KMS-11 (cell line): ENCODE measurements around the gene SLC35F2.

Source experiments
- H2AFZ ChIP-seq: fragments of 200-600 bp; sonication (generic); 2 replicates; pipeline ENCODE4 v1.6.1; 2016; ENCODE audit warnings: antibody characterized with exemption, mixed run types, low read depth
- H3K27ac ChIP-seq: fragments of 200-600 bp; sonication (generic); 2 replicates; pipeline ENCODE4 v1.6.1; 2016; ENCODE audit warnings: mild to moderate bottlenecking, mixed run types
- H3K27me3 ChIP-seq: fragments of 200-600 bp; sonication (generic); 2 replicates; pipeline ENCODE4 v1.6.1; 2017; ENCODE audit warnings: mild to moderate bottlenecking, low read depth, mixed run types, moderate library complexity; ENCODE audit not compliant: insufficient read depth
- H3K36me3 ChIP-seq: fragments of 200-600 bp; sonication (generic); 2 replicates; pipeline ENCODE4 v1.6.1; 2017; ENCODE audit warnings: mild to moderate bottlenecking, mixed run types; ENCODE audit not compliant: insufficient read depth
- H3K4me1 ChIP-seq: fragments of 200-600 bp; sonication (generic); 2 replicates; pipeline ENCODE4 v1.6.1; 2016; ENCODE audit warnings: mild to moderate bottlenecking, low read depth, mixed run types; ENCODE audit not compliant: poor library complexity, severe bottlenecking
- H3K4me2 ChIP-seq: fragments of 200-600 bp; sonication (generic); 2 replicates; pipeline ENCODE4 v1.7.0; 2016; ENCODE audit warnings: mild to moderate bottlenecking, mixed run types
- H3K4me3 ChIP-seq: fragments of 200-600 bp; sonication (generic); IDR thresholded peaks from 2 replicates; pipeline ENCODE4 v1.6.1; 2017; ENCODE audit warnings: low read depth, low read length, mixed read lengths; ENCODE audit not compliant: insufficient read depth
- H3K79me2 ChIP-seq: fragments of 200-600 bp; sonication (generic); 2 replicates; pipeline ENCODE4 v1.6.1; 2016; ENCODE audit warnings: low read depth, mixed run types; ENCODE audit not compliant: insufficient read depth
- H3K9ac ChIP-seq: fragments of 200-600 bp; sonication (generic); 2 replicates; pipeline ENCODE4 v1.6.1; 2016; ENCODE audit warnings: mild to moderate bottlenecking, mixed run types
- H4K20me1 ChIP-seq: fragments of 200-600 bp; sonication (generic); 2 replicates; pipeline ENCODE4 v1.6.1; 2016; ENCODE audit warnings: mild to moderate bottlenecking, mixed run types; ENCODE audit not compliant: insufficient read depth
- CTCF ChIP-seq: fragments of 200-600 bp; sonication (generic); conservative IDR thresholded peaks from 2 replicates; pipeline ENCODE4 v1.6.1; 2017; ENCODE audit warnings: low read depth, mild to moderate bottlenecking, antibody characterized with exemption, low read length, moderate library complexity, mixed read lengths

The SLC35F2 gene

GRCh38 chr11:107844041-107844440, 14.5 kb downstream of the SLC35F2 start:
- Histone ChIP-seq H3K4me3 (no peak overlapping the region), H3K79me2 (peaks cover 84% of the 10 kb centered on the region), H3K4me1 (peaks cover 56% of the 10 kb centered on the region), H3K36me3 (no peaks in the 10 kb centered on the region), H2AFZ (no peak overlapping the region), H3K27me3 (no peaks in the 10 kb centered on the region), H3K4me2 (no peak overlapping the region), H4K20me1 (no peaks in the 10 kb centered on the region), H3K9ac (no peak overlapping the region), H3K27ac (no peak overlapping the region)
- TF ChIP-seq CTCF = no peak

DNA sequence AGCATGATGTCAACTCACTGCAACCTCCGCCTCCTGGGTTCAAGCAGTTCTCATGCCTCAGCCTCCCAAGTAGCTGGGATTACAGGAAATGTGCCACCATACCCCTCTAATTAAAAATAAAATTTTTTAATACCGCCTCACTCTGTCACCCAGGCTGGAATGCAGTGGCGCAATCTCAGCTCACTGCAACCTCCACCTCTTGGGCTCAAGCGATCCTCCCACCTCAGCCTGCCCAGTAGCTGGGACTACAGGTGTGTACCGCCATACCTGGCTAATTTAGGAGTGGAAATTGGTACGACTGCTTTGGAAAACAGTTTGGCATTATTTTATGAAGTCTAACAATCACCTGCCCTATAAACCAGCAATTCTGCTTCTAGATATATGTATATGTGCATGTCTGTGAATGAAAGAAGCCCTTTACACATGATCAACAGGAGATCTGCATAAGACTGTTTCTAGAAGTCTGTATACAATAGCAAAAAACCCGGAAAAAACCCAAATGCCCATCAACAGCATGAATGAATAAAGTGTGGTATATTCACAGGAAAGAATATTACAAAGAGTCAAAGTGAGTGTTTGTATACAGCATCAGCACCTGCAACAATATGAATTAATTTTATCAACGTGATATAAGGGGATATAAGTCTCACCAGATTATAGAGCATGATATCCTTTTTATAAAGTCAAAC, 16.0 kb downstream of the SLC35F2 start:
- Histone ChIP-seq H3K4me2 (no peak overlapping the region), H3K4me1 (peaks cover 41% of the 10 kb centered on the region), H3K27ac (no peak overlapping the region), H3K9ac (no peak overlapping the region), H3K4me3 (no peak overlapping the region), H2AFZ (no peak overlapping the region), H3K36me3 (no peaks in the 10 kb centered on the region), H3K79me2 (peaks cover 84% of the 10 kb centered on the region), H4K20me1 (no peaks in the 10 kb centered on the region), H3K27me3 (no peaks in the 10 kb centered on the region)
- no peak for TF ChIP-seq CTCF

DNA sequence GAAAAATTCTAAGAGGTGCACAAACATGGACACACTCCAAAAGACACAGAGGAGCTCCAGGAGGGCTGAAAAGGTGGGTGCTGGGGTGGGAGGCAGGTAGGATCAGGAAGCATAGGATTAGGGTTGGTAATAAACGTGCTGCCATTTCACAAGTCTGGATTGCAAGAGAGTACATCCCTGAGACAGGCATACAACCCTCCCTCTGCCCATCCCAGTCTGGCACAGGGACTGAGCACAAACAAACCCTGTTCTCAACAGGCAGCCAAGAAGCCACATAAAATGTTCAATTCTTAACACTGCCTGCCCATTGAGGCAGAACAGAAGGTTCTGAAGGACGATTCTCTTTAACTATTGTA, 18.5 kb downstream of the SLC35F2 start:
- TF ChIP-seq CTCF = no peak
- no peaks in the 10 kb centered on the region for H3K27me3 ChIP-seq
- peak overlapping the region; percentile 25; the same call in 1 of the 2 replicates for H3K9ac ChIP-seq
- no peaks in the 10 kb centered on the region for H4K20me1 ChIP-seq
- no peaks in the 10 kb centered on the region for H3K36me3 ChIP-seq
- H3K27ac ChIP-seq = peak overlapping the region; percentile 89
- peaks cover 25% of the 10 kb centered on the region for H3K4me1 ChIP-seq
- peaks cover 88% of the 10 kb centered on the region for H3K79me2 ChIP-seq
- no peak overlapping the region for H2AFZ ChIP-seq
- no peak overlapping the region for H3K4me3 ChIP-seq
- peak overlapping the region; percentile 61; the same call in 1 of the 2 replicates for H3K4me2 ChIP-seq

GRCh38 chr11:107836851-107837250, 21.7 kb downstream of the SLC35F2 start:
- no peak overlapping the region for H3K4me3 ChIP-seq
- H2AFZ ChIP-seq = no peak overlapping the region
- no peaks in the 10 kb centered on the region for H3K27me3 ChIP-seq
- no peak overlapping the region for H3K4me2 ChIP-seq
- H3K36me3 ChIP-seq = no peaks in the 10 kb centered on the region
- peaks cover 25% of the 10 kb centered on the region for H3K4me1 ChIP-seq
- H3K27ac ChIP-seq = no peak overlapping the region
- no peaks in the 10 kb centered on the region for H4K20me1 ChIP-seq
- no peak for TF ChIP-seq CTCF
- peaks cover 82% of the 10 kb centered on the region for H3K79me2 ChIP-seq
- no peak overlapping the region for H3K9ac ChIP-seq
